Heart right ventricle (tissue), 16 donors: ENCODE data around the gene SPIN2A. TPM values are rescaled to one million over a fixed set of nuclear protein-coding genes. Genes with fewer than 3 reads are reported as not detected.
"Not testable (repeated sequence)": the region's sequence is repeated elsewhere in the genome, so short reads cannot be mapped to it uniquely, and the experiment has no call there.

ENCODE experiments used
- ATAC-seq, 8 donors: fragments of 200-7000 bp; cut with Tn5 transposase; one replicate each; pipeline ENCODE4 v1.9.1; 2020; ENCODE audit warnings: mild to moderate bottlenecking in 8 of 8, moderate library complexity in 8 of 8, moderate number of reproducible peaks in 1 of 8
- DNase-seq, 2 donors: peaks; one replicate each; pipeline ENCODE4 v3.0.0-alpha.2; 2020
- H3K27ac ChIP-seq, 10 donors: fragments of 200-600 bp; sonication (generic) in 2 of 10; one replicate each; pipeline versions ENCODE4 v1.5.0 to v1.8.0; 2020 to 2022; ENCODE audit warnings: mild to moderate bottlenecking in 3 of 10
- H3K27me3 ChIP-seq, 7 donors: fragments of 200-600 bp; one replicate each; pipeline ENCODE4 v1.8.0; 2021 to 2022; ENCODE audit warnings: mild to moderate bottlenecking in 2 of 7
- H3K36me3 ChIP-seq, 9 donors: fragments of 200-600 bp; sonication (generic) in 1 of 9; one replicate each; pipeline versions ENCODE4 v1.5.0 to v1.8.0; 2020 to 2022; ENCODE audit warnings: mild to moderate bottlenecking in 2 of 9
- H3K4me1 ChIP-seq, 9 donors: fragments of 200-600 bp; sonication (generic) in 1 of 9; one replicate each; pipeline versions ENCODE4 v1.5.0 to v1.8.0; 2020 to 2022; ENCODE audit warnings: mild to moderate bottlenecking in 4 of 9
- H3K4me3 ChIP-seq, 10 donors: fragments of 200-600 bp; sonication (generic) in 2 of 10; one replicate each; pipeline versions ENCODE4 v1.5.0 to v1.8.0; 2020 to 2022; ENCODE audit warnings: mild to moderate bottlenecking in 7 of 10, moderate library complexity in 2 of 10
- H3K9me3 ChIP-seq, 11 donors: fragments of 200-600 bp in 10 of 11; sonication (generic) in 2 of 11; one replicate each; pipeline versions ENCODE4 v1.5.0 to v1.8.0; 2013 to 2022; ENCODE audit warnings: mild to moderate bottlenecking in 2 of 11, control low read depth in 1 of 11, moderate library complexity in 1 of 11
- WGBS, 2 donors: extraction: QIAGEN DNeasy Blood & Tissue Kit; methylation state at CpG; one replicate each; pipeline ENCODE4 v1.1.7; 2013; ENCODE audit warnings: inconsistent platforms in 1 of 2; 5-methylcytosine and 5-hydroxymethylcytosine counted together
- intact Hi-C, 10 donors: fragments of 100-400 bp; cut with DNase I; formaldehyde crosslinking; loops; one replicate each; pipeline versions ENCODE4 v1.11.1 to v1.14.2; 2022
- polyA plus RNA-seq, 2 donors: library from polyadenylated mRNA; stranded (reverse); fragments of 200-250 nt; gene quantifications; one replicate each; pipeline ENCODE4 v1.2.3, GENCODE V29; 2013
- total RNA-seq, 10 donors: library from RNA; stranded (reverse); fragmentation: NEBNext Ultra II Directional in 3 of 10; extraction: Animal tissue kit (Norgen Biotek cat#: 25700) in 3 of 10; gene quantifications; one replicate each; pipeline versions ENCODE4 v1.2.1 to v1.2.4, GENCODE V29; 2021 to 2023
- TF ChIP-seq, protein P1 (sequence below), 9 donors: fragments of 200-600 bp; sonication (generic) in 2 of 9; IDR thresholded peaks; one replicate each; pipeline versions ENCODE4 v1.5.0 to v1.8.0; 2021 to 2022; ENCODE audit warnings: antibody characterized with exemption in 9 of 9, mild to moderate bottlenecking in 5 of 9, moderate library complexity in 1 of 9
- donor health status: Arrhythmogenic right ventricular cardiomyopathy.
- donor health status: ischemic (EF 13 %, LVEDD 7.1; RV severe dilation, severe dysfunction).
- donor health status: healthy with polysubstance abuse.
- donor health status: DM: no; HTN: yes; CAD: no.
- donor health status: DM: no; HTN: no; CAD: no.
- donor health status: ischemic (EF 25% LVEDD 6.9; RV normal size, moderate dysfunction).
- donor health status: ischemic (EF 25% LVEDD 5.7; RV mildly dilated, moderate dysfunction).
- donor health status: healthy.
- donor health status: DM: yes; HTN: yes; CAD: no.
- donor health status: Ischemic cardiomyopathy.
- donor health status: ischemic (EF 35%, LVEDD 5.7; RV mildly dilated, moderate dysfunction).
- donor health status: nonischemic (EF 11% LVEDD 7.7; RV severe dilation, severe dysfunction).
- donor health status: DM: yes; HTN: yes; CAD: no.
- donor health status: PGD.
- donor health status: ischemic (EF 29% LVEDD 5.4; RV normal size, mild dysfunction).
- donor health status: nonischemic (EF 23%, LVEDD 6.1; RV moderate dilation, normal function).

The SPIN2A gene
- total and polyA plus RNA-seq, 12 donors = 0.13 to 0.66 (median 0.30) TPM; not detected in 1

DNA sequence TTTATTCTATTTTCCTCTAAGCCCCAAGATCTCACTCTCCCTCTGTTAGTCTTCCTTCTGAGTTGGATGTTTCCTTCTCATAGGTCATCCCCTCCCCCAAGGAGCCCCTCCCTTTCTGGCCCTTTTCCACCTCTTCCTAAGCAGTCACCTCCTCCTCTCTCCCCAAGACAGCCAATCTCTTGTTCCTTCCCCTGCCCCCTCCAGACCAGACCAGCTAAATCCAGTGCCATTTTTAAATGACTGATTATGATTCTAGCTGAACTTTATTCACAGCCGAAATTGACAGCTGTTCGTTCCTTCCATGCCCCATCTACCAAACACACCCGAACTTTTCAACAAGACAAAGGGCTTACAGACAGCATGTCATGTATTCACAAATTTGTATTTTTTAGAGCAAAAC, 1.9 kb downstream of the SPIN2A start:
- Histone ChIP-seq H3K36me3 (no peaks in the 10 kb centered on the region), H3K27ac (no peak overlapping the region), H3K4me1 (no peaks in the 10 kb centered on the region), H3K4me3 (no peak overlapping the region), H3K27me3 (peaks cover 0 to 3% (median 0%) of the 10 kb centered on the region in 7 donors), H3K9me3 (no peaks in the 10 kb centered on the region)
- WGBS, 2 donors = 94 to 95% methylated on average over 3 of the region's 3 CpGs
- DNase-seq (no peak), ATAC-seq (no peak)
- intact Hi-C loops = no loop called here
- TF ChIP-seq, protein P1, sequence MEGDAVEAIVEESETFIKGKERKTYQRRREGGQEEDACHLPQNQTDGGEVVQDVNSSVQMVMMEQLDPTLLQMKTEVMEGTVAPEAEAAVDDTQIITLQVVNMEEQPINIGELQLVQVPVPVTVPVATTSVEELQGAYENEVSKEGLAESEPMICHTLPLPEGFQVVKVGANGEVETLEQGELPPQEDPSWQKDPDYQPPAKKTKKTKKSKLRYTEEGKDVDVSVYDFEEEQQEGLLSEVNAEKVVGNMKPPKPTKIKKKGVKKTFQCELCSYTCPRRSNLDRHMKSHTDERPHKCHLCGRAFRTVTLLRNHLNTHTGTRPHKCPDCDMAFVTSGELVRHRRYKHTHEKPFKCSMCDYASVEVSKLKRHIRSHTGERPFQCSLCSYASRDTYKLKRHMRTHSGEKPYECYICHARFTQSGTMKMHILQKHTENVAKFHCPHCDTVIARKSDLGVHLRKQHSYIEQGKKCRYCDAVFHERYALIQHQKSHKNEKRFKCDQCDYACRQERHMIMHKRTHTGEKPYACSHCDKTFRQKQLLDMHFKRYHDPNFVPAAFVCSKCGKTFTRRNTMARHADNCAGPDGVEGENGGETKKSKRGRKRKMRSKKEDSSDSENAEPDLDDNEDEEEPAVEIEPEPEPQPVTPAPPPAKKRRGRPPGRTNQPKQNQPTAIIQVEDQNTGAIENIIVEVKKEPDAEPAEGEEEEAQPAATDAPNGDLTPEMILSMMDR (IDR thresholded peaks at IDR 0.05) = no peak

DNA sequence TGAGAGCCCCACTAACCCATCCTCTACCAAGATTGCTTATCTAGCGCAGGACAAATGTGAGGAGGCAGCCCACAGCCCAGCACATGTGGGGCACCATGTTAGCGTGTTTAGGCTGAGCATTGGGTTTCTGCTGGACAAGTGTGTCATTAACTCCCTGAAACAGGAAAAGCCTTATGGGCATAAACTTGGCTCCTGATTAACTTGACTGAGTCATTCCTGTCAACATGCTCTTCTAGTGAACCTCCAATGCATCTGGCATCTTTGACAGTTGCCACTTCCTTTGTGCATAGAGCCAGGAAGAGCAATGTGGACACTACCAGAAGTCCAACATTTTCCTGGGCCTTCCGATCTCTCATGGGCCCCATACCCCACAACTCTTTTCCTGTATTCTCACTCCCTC, 2.5 kb downstream of the SPIN2A start:
- Histone ChIP-seq H3K4me3 (no peak overlapping the region), H3K27ac (no peak overlapping the region), H3K9me3 (no peaks in the 10 kb centered on the region), H3K36me3 (peaks cover 0 to 3% (median 0%) of the 10 kb centered on the region in 9 donors), H3K27me3 (peaks cover 0 to 3% (median 0%) of the 10 kb centered on the region in 7 donors), H3K4me1 (no peaks in the 10 kb centered on the region)
- WGBS, 2 donors = 97 to 98% methylated on average over 3 of the region's 3 CpGs
- ATAC-seq (no peak), DNase-seq (no peak)
- TF ChIP-seq, protein P1 (IDR thresholded peaks at IDR 0.05) = no peak
- intact Hi-C loops = no loop called here

DNA sequence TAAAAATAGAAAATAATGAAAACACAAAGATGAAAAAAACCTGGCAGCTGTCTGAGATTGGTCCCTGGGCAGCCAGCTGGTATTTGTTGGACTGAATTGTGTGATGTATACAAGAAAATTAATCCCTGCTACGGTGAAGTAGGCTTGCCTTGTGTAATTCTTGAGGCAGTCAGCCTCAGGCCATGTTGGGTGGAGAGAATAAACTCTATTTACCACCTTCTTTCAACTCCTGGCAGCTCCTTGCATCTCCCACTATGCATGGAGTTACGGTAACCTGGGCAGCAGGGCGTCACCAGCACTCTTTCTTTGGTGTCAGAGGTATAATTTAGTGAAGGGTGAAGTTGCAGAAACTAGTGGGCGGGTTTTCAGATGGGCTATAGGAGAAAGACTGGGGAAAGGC, 3.5 kb downstream of the SPIN2A start:
- no peaks in the 10 kb centered on the region for H3K9me3 ChIP-seq
- ATAC-seq = no peak
- intact Hi-C loops = no loop called here
- no peak overlapping the region for H3K4me3 ChIP-seq
- no peaks in the 10 kb centered on the region for H3K4me1 ChIP-seq
- no peak overlapping the region for H3K27ac ChIP-seq
- DNase-seq = no peak
- 96 to 97% methylated on average over 4 of the region's 4 CpGs for WGBS, 2 donors
- H3K27me3 ChIP-seq = peaks cover 0 to 3% (median 0%) of the 10 kb centered on the region in 7 donors
- H3K36me3 ChIP-seq = peaks cover 0 to 7% (median 0%) of the 10 kb centered on the region in 9 donors
- TF ChIP-seq, protein P1 (IDR thresholded peaks at IDR 0.05) = no peak

DNA sequence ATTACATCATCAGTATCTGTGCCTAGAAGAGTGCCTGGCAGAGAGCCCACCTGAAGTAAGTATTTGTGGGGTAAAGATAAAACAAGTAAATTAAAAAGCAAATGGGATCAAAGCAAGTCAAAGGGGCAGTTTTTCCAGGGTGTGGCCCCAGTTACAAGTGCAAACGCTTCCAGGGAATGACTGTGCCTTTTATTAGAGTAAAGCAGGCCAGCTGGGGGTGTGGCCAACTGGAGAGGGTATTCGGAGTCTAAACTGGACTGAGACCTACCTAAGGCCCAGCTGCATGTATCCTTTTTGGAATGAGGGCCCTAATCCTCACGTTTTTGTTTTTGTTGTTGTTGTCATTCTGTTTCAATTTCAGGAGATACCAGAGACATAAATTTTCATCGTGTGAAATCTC, 3.9 kb downstream of the SPIN2A start:
- H3K4me1 ChIP-seq, H3K4me3 ChIP-seq, ATAC-seq, intact Hi-C loops, H3K9me3 ChIP-seq, H3K27me3 ChIP-seq, H3K27ac ChIP-seq, H3K36me3 ChIP-seq, DNase-seq: not testable (repeated sequence)
- WGBS, 2 donors = 61 to 77% methylated on average over 4 of the region's 4 CpGs

DNA sequence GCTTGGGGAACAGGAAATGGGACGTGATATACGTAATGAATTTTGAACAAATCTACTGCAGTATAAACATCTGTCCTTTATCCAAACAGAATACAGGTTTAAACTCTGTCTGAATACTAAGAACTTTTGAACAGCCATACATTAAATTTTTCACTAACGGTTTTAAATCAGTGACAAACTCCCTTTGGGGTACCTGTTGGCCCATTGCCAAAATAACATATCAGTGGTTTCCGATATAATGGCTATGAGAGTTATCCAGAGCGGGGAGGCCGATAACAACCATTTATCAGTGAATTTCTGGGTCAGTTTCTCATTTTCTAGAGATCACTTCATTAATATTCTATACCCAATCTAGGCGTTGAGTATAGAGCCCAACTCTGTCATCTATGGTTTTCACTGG, 5.2 kb downstream of the SPIN2A start:
- Histone ChIP-seq H3K27ac (no peak overlapping the region), H3K9me3 (no peaks in the 10 kb centered on the region), H3K4me1 (no peaks in the 10 kb centered on the region), H3K36me3 (peaks cover 0 to 9% (median 0%) of the 10 kb centered on the region in 9 donors), H3K4me3 (no peak overlapping the region), H3K27me3 (peaks cover 0 to 17% (median 0%) of the 10 kb centered on the region in 7 donors)
- TF ChIP-seq, protein P1 (IDR thresholded peaks at IDR 0.05) = no peak
- ATAC-seq (no peak), DNase-seq (no peak)
- intact Hi-C loops = no loop called here
- WGBS, 2 donors = 94% methylated on average over 7 of the region's 7 CpGs
